Astrocyte of the cerebellum (primary cell): ENCODE measurements around the gene MRLN.

Source experiments
- DNase-seq: peaks from one replicate; pipeline ENCODE4 v3.0.0-alpha.2; 2011; ENCODE audit warnings: low read depth
- H3K4me3 ChIP-seq: 2 replicates; pipeline ENCODE4 v1.5.1; 2011; ENCODE audit warnings: mild to moderate bottlenecking, low read depth, low read length, moderate library complexity
- in situ Hi-C: cut with HindIII; loops from 2 replicates; pipeline ENCODE4 v1.10.0; 2017; ENCODE audit warnings: low sequenced_read_pairs
- TF ChIP-seq, protein P1 (sequence below): IDR thresholded peaks from 2 replicates; pipeline ENCODE4 v1.5.1; 2012; ENCODE audit warnings: low read length, low read depth, moderate library complexity, mild to moderate bottlenecking; ENCODE audit errors: missing control alignments

The MRLN gene

GRCh38 chr10:59709395-59710125 is 43.7 kb downstream of the MRLN start, which contains the start of gene SLC16A9:
TSS of gene SLC16A9 (minus strand) at chr10:59709850. CDS start at chr10:59684291, 25,559 bp downstream.
- peak; percentile 8 for DNase-seq
- TF ChIP-seq, protein P1, sequence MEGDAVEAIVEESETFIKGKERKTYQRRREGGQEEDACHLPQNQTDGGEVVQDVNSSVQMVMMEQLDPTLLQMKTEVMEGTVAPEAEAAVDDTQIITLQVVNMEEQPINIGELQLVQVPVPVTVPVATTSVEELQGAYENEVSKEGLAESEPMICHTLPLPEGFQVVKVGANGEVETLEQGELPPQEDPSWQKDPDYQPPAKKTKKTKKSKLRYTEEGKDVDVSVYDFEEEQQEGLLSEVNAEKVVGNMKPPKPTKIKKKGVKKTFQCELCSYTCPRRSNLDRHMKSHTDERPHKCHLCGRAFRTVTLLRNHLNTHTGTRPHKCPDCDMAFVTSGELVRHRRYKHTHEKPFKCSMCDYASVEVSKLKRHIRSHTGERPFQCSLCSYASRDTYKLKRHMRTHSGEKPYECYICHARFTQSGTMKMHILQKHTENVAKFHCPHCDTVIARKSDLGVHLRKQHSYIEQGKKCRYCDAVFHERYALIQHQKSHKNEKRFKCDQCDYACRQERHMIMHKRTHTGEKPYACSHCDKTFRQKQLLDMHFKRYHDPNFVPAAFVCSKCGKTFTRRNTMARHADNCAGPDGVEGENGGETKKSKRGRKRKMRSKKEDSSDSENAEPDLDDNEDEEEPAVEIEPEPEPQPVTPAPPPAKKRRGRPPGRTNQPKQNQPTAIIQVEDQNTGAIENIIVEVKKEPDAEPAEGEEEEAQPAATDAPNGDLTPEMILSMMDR = peak; percentile 47
- H3K4me3 ChIP-seq = peak within 1 kb of the TSS; percentile 62
- in situ Hi-C loops = no loop called here

- in situ Hi-C loops = no loop called here
- peak overlapping the region; percentile 62 for H3K4me3 ChIP-seq
- DNase-seq = no peak
- TF ChIP-seq, protein P1 = no peak
Observed at GRCh38 chr10:59708816-59709394, 44.4 kb downstream of the MRLN start.

- TF ChIP-seq, protein P1 = no peak
- H3K4me3 ChIP-seq = no peak overlapping the region
- in situ Hi-C loops = no loop called here
- DNase-seq = no peak
Observed at GRCh38 chr10:59706851-59707797, 46.1 kb downstream of the MRLN start.

GRCh38 chr10:59705931-59706330 is 47.3 kb downstream of the MRLN start:
- TF ChIP-seq, protein P1 = no peak
- in situ Hi-C loops = no loop called here
- no peak for DNase-seq
- H3K4me3 ChIP-seq = no peak overlapping the region

DNA sequence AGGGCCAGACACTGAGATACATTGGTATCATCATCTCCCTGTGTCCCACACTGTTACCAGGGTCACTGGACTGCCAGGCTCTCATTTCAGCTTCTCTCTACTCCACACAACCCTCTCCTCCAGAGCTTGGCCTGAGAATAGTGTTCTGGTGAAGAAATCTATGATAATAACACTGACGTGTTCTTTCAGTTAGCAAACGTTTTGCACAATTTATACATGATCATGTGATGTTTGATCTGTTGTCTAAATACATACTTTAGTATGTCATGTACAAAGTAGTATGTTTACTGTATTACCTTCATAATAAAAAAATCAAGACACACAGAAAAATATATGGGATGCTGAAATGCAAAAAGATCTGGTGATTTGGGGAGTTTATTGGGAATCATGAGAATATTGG is 48.6 kb downstream of the MRLN start:
- DNase-seq = no peak
- in situ Hi-C loops = no loop called here
- no peak overlapping the region for H3K4me3 ChIP-seq
- TF ChIP-seq, protein P1 = no peak

GRCh38 chr10:59702347-59702746 is 50.9 kb downstream of the MRLN start:
- no peak overlapping the region for H3K4me3 ChIP-seq
- in situ Hi-C loops = no loop called here
- no peak for DNase-seq
- TF ChIP-seq, protein P1 = no peak
